ENCODE data around the gene TECR.
"Not testable (repeated sequence)": the region's sequence is repeated elsewhere in the genome, so short reads cannot be mapped to it uniquely, and the experiment has no call there.

TECR gene

GRCh38 chr19:14561847-14562351 is 32.5 kb downstream of the TECR start:
- peak; percentile 57 for DNase-seq (ENCODE audit: low spot score)

- DNase-seq (ENCODE audit: low spot score) = no peak
These were observed 33.5 kb downstream of the TECR start for GRCh38 chr19:14562660-14563589.

- DNase-seq (ENCODE audit: low spot score) = no peak
These were observed 34.2 kb downstream of the TECR start for GRCh38 chr19:14563590-14563926.

- DNase-seq (ENCODE audit: low spot score) = no peak
These were observed 34.7 kb downstream of the TECR start for GRCh38 chr19:14563989-14564651.

GRCh38 chr19:14564652-14565297 is 35.4 kb downstream of the TECR start:
- not testable (repeated sequence) for DNase-seq (ENCODE audit: low spot score)

GRCh38 chr19:14565298-14565679 is 35.9 kb downstream of the TECR start:
- no peak for DNase-seq (ENCODE audit: low spot score)

GRCh38 chr19:14565765-14566711 is 36.6 kb downstream of the TECR start:
- no peak for DNase-seq (ENCODE audit: low spot score)

- no peak for DNase-seq (ENCODE audit: low spot score)
These were observed 37.3 kb downstream of the TECR start for GRCh38 chr19:14566712-14567077.

GRCh38 chr19:14567079-14567478 is 37.7 kb downstream of the TECR start:
- no peak for DNase-seq (ENCODE audit: low spot score)

- DNase-seq (ENCODE audit: low spot score) = no peak
These were observed 41.6 kb downstream of the TECR start for GRCh38 chr19:14570864-14571527.

GRCh38 chr19:14571695-14572490 is 42.5 kb downstream of the TECR start, which contains the start of gene NDUFB7:
NDUFB7 (minus strand) TSS chr19:14572066; CDS start chr19:14572000, 66 bp downstream.
- DNase-seq (ENCODE audit: low spot score) = peak; percentile 96

GRCh38 chr19:14575428-14575980 is 46.1 kb downstream of the TECR start:
- no peak for DNase-seq (ENCODE audit: low spot score)

GRCh38 chr19:14576363-14576762 is 47.0 kb downstream of the TECR start:
- no peak for DNase-seq (ENCODE audit: low spot score)

GRCh38 chr19:14577264-14577663 is 47.9 kb downstream of the TECR start:
- DNase-seq (ENCODE audit: low spot score) = no peak

GRCh38 chr19:14577885-14578427 is 48.6 kb downstream of the TECR start:
- DNase-seq (ENCODE audit: low spot score) = no peak

- DNase-seq (ENCODE audit: low spot score) = no peak
These were observed 51.3 kb downstream of the TECR start for GRCh38 chr19:14580623-14581237.

- DNase-seq (ENCODE audit: low spot score) = no peak
These were observed 53.5 kb downstream of the TECR start, which contains the start of gene CLEC17A for GRCh38 chr19:14582894-14583340. CLEC17A (plus strand) TSS chr19:14583084; CDS start chr19:14583161, 77 bp downstream.

- DNase-seq (ENCODE audit: low spot score) = not testable (repeated sequence)
These were observed 55.0 kb downstream of the TECR start for GRCh38 chr19:14584372-14584771.

GRCh38 chr19:14585187-14585586 is 55.8 kb downstream of the TECR start:
- DNase-seq (ENCODE audit: low spot score) = peak; percentile 17
